G401.6 (cell line): ENCODE results near the gene CD300A.

ENCODE experiments used
- FAIRE-seq: peaks from 2 replicates; lab custom pipeline; 2012; peaks lifted over from hg19 to GRCh38; lab: Jason Lieb, UNC

Gene CD300A

DNA sequence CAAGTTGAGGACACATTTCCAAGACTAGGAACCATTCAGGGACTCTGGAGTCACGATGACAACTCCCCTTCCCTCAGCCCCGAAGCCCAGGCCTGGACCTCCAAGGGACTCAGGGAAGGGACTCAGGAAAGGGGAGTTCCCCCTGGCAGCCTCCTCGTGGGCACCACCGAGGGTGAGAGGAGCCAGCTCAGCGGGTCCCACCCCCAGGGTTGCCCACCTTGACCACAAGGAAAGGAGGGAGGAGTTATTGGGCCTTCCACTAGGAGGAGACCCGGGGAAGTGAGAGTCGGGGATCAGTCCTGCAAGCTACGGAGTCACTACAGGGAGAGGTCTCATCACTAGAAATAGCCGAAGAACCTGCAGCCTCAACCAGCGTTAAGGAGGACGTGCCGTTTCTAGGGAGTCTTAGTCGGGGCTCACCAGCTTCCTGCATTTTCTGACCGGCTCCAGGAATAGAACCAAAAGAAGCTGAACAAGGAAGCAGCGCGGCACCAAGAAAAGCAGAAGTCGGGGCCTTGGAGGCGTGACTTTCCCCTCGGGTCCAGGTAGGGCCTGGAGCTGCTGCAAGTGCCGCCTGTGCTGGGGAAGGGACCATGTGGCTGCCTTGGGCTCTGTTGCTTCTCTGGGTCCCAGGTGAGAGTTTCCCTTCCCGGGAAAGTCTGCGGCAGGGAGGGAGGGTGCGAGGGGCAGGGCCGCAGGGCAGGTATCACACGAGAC is at the start of gene CD300A:
TSS of gene CD300A (plus strand) at position 524 of the 717 bp plus-strand sequence. CDS start at position 594, 70 bp downstream.
- no peak for FAIRE-seq

DNA sequence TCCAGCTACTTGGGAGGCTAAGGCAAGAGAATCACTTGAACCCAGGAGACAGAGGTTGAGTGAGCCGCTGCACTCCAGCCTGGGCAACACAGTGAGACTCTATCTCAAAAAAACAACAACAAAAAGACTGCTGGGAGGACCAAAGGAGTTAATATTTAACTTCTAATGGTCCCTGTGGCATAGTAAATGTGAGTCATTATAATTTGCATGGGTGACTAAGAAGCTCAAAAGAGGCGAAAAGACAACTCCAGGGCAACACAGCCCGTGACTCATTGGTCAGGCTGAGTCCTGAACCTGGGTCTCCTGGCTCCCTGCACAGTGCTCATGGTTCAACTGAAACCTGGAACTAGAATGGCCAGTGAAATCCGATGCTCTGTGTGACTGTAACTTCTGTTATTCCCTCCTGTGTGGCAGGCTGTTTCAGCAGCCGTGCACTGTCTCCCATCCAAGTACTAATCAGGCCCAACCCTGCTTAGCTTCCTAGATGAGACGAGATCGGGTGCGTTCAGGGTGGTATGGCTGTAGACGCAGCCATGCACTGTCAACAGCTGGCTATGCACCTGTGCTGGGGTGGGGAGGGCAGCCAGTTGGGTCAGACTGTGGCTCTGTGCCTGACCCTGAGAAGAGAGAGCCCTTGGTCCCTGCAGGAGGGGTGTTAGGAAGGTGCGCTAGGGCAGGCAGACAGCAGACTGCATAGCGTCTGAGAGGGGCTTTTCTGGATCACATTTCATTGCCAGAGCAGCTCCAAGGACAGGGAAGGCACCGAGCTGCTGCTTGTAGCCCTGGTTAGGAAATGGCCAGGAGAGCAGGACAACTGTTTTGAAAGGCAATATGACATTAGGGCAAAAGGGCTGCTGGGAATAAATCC is 49.0 kb upstream of the CD300A start:
- no peak for FAIRE-seq

DNA sequence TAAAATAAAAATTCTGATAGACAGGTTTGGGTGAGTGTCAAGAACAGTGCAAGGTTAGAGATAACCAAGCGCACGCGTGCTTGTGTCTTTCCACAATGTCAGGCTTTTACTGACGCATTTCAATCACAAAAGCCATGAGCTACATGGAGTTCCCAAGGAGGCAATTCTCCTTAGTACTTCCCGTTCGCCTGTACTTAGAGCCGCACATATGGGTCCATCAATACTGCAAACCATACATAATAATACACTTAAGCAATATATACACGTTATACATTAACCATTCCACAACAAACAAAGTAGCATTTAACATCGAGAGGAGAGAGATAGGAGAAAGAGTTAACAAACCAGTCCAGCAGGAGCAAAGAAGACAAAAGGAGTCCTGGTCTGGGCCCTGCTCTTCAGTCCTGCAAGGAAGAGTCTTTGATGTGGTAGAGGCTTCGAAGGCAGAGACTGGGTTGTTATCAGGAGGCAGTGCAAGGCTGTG is 46.5 kb upstream of the CD300A start:
- no peak for FAIRE-seq

DNA sequence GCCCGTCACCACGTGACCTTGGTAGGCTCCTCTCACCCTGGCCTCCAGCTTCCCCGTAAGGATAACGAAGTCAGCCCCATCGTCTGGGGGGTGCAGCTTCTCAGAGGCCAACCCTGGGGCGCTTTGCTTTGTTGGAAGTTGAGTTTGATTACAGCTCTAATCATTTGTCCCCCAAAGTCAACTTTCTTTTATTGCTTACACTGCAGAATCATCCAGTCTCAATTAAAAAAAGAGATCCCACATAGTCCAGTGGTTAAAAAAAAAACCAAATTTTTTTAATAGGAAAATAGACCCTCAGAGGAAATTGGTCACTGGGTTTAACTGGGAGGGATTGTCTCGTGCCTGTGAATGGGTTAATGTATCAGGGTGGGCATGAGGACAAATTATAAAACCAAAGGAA is 42.3 kb upstream of the CD300A start:
- FAIRE-seq = no peak

DNA sequence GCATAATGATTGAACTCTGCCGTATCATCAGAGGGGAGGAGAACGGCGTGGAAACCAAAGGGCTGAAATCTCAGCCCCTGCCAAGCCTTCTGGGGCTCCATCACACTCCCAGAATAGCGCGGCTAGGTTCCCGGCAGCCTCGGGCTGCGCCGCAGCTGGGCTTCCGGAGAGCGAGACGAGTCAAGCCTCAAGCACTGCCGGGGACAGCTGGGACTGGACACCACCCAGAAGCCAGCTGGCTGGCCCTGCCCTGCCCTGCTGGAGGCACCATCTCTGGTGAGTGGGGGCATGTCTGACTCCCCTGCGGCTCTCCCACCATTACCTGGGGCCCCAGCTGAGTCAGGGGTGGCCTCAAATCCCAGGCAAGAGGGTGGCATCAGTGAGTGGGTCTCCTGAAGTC is 41.8 kb upstream of the CD300A start:
- no peak for FAIRE-seq

DNA sequence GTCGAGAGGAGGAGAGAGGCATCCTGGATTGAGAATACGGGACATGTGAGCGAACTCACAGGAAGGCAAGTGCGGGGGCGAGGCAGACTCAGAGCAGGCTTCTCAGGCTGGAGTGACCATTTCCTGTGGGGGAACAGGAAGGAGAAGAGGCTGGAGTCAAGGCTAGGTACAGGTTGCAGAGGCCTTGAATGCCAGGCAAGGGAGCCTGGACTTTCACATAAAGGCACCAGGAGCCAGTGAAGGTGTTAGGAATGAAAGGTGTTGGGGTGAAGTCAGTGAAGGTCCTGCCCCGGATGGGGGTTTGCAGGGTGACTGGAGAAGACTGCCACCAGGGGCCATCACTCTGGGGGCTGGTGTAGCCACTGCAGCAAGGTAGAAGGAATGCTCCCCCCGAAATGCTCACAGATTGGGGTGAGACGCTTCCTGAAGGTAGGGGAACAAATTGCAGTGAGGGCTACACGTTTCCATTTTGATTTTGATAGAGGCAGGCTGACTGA is 39.8 kb upstream of the CD300A start:
- FAIRE-seq = no peak

DNA sequence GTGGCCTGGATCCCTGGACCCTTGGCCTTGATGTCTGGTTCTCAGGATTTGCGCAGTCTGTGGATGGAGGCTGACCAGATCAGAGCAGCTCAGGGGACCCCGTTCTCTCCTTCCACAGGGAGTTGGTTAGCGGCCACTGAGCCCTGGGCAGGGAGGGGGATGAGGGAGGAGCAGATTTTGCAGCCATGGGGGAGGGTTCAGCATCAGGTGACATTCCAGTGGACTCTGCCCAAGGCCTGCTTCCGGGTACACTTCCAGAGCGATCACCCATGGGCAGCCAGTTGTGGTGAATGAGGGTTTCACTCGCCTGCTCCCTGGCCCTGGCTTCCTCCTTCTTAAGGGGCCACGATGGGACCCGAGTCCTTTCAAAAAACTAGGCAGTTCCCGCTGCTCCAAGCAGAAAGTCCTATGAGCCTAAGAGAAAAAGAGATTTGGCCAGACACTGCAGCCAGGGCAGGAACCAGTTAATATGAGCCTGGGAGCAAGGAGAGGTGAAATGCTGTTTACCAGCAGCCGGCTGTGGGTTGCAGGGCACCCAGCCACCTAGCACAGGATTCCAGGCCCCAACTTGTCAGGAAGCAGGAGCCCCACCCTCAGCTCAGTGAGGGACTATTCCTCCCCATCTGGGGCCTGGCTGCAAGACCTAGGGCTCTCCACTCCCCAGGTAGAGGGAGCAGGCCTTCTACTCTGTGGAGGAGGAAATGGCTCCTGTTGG is 39.2 kb upstream of the CD300A start:
- no peak for FAIRE-seq

DNA sequence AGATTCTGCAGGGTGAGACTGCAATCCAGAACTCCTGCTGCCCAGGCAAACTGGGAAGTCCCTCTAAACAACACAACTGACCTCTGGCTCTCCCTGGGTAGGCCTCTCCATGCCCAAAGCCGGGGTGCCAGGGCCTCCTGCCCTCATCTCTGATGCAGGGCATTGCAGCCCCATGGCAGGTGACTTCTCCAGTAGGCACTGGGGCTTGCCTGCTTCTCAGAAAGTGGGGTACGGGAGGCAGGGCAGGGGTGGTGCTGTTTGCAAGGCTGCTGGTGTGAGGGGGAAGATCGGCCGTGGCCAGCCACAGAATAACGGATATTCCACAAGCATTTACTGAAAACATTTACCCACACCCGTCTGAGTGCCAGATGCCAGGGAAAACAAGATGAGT is 38.7 kb upstream of the CD300A start:
- FAIRE-seq = no peak

DNA sequence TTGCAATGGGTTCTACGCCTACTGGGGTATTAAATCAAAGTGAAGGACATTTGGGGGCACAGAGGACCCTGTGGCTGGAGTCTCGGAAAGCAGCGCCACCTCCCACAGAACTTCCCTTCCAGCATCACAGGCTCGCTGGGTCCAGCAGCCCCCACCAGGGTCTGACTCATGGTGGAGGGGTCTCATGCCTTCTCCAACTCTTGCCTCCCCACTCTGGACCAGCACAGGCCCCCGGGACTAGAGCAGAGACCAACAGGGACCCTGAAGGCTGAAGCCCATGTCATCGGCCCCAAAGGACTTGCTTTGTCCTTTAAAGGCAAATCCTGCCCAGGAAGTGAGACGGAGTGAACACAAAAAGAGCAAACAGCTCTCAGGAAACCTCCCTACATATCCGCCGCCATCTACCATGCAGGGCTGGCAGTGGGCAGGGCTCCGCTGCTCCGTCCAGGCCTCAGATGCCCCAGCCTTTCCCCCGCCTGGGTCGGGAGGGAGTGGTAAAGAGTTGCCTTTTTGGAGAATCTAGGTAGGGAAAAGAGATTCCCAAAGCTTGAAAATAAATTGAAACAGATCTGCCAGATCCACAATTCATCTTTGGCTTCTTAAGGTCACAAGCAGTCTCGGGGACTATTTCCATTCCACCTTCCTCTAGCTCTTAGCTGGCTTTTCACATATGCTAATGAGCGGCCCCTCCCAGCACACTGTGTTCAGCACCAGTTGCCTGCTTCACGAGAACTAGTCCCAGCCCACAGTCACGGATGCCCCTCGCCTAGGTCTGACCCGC is 36.6 kb upstream of the CD300A start:
- no peak for FAIRE-seq

DNA sequence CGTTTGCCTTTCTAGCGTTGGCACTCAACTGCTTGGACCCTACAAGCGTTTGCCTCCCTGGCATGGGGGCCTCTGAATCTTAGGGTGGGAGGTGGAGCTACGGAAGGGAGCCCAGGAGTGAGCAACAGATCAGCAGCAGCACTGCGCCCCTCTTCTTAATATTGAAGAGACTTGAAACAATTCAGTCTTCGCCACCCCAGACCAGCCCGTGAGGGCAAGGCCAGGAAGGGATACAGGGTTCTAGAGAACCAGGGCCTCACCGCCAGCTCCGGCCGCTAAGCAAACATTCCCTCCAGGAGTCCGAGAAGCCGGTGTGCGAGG is 36.1 kb upstream of the CD300A start:
- no peak for FAIRE-seq

DNA sequence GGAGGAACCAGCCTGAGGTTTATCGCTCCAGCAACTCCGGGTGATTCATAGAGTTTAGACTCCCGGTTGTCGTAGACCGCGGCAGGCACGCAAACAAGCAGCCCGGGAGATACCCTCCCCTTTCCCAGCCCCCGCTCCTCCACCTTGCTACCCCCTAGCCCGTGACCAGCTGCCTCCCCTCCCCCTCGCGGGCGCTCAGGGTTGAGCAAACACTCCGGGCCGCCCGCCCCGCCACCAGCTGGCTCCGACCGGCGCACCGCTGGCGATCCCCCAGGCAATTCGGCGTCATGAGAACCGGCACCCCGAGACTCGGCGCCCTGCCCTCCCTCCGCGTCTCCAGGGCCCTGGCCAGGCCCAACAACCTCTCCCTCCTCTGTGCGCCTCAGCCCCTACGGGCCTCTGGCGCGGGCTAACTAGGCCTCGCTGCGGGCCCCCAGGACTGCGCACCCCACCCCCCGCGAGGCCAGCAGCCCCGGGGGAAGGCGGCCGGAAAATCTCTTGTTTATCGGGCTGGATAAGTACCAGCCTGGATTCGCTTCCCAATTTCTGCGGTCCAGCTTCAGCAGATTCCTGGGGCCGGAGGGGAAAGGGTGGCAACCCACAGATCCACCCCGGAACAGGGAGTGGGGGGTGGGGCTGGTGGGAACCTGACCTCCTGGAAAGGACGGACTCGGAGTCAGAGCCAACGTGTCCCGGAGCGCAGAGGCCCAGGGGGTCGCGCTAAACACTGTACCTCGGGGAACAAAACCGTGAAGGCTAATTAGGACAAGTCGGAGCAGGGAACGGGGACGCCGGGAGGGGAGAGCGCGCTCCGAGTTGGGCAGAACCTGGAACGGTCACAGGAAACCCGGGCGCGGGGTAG is 35.5 kb upstream of the CD300A start:
- no peak for FAIRE-seq

DNA sequence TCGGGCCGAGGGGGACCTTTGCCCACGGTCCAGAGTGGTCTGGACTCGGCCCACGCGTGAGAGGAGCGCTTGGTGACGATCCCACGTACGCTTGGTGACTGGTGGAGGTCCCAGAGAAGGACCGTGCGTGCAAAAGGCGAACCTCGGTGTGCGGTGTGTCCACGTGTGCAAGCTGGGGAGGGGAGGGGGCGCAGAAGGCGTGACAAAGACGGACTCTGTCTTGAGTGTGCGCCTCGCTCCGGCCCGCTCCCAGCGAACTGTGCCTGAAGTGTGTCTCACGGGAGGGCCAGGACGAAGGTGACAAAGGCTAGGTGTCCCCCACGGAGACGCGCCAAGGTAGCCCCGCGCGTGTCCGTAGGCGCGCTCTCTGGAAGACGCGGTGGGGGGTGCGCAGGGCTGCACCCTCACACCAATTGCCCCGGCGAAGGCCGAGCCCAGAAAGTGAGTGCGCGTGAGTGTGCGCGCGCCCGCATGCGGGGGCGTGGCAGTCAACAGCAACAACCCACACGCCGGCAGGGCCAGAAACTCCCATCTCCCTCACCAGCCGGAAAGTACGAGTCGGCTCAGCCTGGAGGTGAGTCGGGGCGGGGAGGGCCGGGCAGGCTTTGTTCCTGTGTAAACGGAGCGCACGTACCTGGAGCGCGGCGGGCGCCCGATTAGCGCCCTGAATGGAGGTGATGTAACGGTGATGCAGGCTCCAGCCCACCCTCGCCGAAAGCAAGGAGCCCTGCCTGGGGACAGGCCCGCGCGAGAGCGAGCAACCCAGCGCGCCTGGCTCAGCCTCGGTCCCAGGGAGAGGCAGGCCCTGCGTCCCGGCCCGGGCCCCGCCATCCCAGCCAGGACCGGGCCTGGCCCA is 34.6 kb upstream of the CD300A start, which contains the start of gene GPRC5C:
TSS of gene GPRC5C (plus strand) at position 521 of the 856 bp plus-strand sequence. CDS start 7,689 bp downstream, outside the sequence.
- no peak for FAIRE-seq

DNA sequence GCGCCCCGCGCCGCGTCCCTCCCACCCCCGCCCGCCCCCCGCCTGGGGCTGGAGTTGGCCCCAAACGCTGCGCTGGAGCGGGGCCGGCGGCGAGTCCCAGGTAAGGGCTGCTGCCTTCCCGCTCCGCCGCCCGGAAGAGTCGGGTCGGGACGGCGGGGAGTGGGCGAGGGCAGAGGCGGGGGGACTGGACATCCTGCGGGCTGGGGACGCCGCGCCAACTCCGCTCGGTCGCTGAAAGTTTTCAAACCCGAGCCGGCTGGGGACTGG is 34.1 kb upstream of the CD300A start:
- no peak for FAIRE-seq

DNA sequence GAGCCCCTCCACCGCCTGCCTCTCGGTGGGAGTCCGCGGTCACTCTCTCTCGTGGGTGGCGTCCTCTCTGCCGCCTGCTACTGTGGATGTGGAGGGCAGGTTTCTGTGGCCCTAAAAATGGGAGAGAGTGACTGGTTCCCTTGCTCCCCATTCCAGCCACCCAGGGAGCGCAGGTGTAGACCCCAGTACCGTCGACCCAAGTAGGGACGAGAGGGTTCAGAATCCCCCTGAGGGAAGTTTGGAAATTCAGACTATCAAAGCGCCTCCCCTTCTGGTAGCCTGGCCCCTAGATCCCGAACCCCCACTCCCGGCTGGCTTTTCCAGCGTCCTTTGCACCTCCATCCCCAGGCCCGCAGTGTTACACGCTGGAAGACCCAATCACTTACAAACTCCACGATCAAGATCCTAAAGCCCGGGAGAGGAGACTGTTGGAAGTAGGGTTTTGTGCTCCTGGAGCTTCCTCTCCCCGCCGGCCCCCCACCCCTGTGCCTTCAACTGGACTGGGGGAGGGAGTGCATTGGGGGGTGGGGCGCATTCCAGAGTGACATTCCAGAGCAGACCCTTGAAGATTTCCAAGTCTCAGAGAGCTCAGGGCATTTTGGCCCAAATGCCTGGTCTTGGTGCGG is 33.6 kb upstream of the CD300A start:
- no peak for FAIRE-seq

DNA sequence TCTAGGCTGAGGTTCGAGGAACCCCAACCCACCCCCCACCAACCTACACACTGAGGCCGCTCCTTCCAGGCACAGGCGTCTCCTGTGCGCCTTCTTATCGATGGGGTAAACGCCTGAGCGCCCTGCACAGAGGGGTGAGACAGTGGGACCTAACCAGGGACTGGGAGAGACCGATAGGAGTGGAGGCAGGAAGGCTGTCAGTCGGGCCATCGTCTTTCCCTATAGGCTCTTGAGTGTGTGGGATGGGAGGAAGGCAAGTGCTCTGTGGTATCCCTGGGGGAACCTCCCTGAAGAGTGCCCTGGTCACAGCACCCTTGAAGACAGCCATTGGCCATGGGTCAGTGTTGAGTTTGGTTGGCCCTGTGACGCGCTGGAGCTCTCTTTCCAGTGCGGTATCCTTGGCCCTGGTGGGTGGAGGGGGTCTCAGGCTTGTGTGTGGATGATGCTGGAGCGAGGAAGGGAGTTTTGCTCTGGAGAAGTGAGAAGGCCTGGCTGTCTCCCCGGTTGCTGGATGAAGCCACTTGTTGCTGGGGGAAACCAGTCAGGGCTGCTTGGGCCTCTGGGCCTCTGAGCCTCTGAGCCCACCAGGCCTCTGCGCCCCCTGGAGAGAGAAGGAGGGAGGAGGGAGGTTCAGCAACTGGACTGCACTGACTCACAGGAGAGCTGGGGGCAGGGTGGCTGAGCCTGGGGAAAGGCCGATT is 32.9 kb upstream of the CD300A start:
- FAIRE-seq = no peak

DNA sequence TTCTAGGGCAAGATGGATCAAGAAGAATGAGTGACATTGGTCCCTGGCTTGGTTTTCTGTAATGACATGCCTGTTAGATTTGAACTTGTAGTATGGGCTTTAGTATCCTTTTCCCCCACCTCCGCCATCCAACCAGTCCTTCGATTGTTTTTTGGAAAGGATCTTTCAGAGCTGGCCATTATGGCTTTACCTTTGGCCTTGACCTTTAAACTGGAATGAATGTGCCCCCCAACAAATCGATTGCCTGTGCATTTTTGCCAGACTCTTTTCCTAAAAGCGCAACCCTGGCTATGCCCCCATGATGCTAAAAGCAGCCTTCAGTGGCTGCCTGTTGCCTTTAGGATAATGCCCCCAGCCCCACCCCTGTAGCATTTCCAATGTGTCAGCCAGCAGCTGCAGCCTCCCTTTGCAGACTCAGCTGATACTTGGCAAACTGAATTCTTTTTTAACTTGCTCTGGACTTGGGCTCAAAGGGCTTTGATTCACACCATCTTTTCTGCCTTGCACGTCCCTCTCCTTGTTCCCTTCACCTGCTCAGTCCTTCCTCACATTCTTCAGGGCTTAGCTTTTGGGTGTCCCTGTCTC is 30.6 kb upstream of the CD300A start:
- no peak for FAIRE-seq

DNA sequence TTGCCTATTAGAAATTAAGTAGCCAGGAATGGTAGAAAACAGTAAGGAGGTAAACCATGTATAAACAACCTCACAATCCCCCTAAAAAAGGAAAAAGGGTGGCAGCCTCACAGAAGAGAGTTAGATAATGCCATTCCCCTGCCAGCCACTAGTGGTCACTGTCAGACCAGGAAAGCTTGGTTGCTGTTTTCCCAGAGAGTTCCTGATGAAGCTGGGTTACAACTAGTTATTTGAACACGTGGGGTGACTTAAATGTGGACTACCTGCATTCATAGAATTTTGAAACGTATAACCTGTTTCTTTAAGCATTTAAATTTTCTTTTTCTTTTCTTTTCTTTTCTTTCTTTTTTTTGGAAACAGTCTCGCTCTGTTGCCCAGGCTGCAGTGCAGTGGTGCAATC is 28.7 kb upstream of the CD300A start:
- no peak for FAIRE-seq

DNA sequence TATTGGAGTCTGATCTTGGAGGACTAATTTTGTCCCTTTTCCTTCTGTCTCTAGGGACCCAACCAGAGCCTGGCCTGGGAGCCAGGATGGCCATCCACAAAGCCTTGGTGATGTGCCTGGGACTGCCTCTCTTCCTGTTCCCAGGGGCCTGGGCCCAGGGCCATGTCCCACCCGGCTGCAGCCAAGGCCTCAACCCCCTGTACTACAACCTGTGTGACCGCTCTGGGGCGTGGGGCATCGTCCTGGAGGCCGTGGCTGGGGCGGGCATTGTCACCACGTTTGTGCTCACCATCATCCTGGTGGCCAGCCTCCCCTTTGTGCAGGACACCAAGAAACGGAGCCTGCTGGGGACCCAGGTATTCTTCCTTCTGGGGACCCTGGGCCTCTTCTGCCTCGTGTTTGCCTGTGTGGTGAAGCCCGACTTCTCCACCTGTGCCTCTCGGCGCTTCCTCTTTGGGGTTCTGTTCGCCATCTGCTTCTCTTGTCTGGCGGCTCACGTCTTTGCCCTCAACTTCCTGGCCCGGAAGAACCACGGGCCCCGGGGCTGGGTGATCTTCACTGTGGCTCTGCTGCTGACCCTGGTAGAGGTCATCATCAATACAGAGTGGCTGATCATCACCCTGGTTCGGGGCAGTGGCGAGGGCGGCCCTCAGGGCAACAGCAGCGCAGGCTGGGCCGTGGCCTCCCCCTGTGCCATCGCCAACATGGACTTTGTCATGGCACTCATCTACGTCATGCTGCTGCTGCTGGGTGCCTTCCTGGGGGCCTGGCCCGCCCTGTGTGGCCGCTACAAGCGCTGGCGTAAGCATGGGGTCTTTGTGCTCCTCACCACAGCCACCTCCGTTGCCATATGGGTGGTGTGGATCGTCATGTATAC is 26.5 kb upstream of the CD300A start:
- FAIRE-seq = no peak
